GM12878 (cell line): ENCODE data around the gene DPP4. TPM values are rescaled to one million over a fixed set of nuclear protein-coding genes. Genes with fewer than 3 reads are reported as not detected.

ENCODE experiments used
- ATAC-seq: fragments of 200-7000 bp; cut with Tn5 transposase; 3 replicates; pipeline ENCODE4 v1.9.1; 2020; ENCODE audit warnings: mild to moderate bottlenecking, moderate library complexity
- BruUV-seq: library from RNA; stranded (reverse); fragments of 400-500 nt; replicated peaks from 2 replicates; lab custom pipeline; 2021; lab: Mats Ljungman, UMichigan
- CTCF ChIA-PET: fragments of 300-600 bp; sonication (Branson Sonifier 250); formaldehyde crosslinking; extraction: SDS; loops from one replicate; lab custom pipeline; 2021; ENCODE audit warnings: inconsistent platforms; lab: Yijun Ruan, JAX
- POLR2A ChIA-PET: fragments of 350-600 bp; formaldehyde crosslinking; extraction: SDS; loops from one replicate; lab custom pipeline; 2021; ENCODE audit warnings: inconsistent platforms; lab: Charles Lee
- RAD21 ChIA-PET: fragments of 300-600 bp; sonication (Branson Sonifier 250); formaldehyde crosslinking; loops from one replicate; lab custom pipeline; 2023; ENCODE audit warnings: antibody characterized with exemption; ENCODE audit not compliant: unreplicated experiment; lab: Charles Lee
- SMC1A ChIA-PET: fragments of 300-600 bp; sonication (Branson Sonifier 250); formaldehyde crosslinking; loops from one replicate; lab custom pipeline; 2023; ENCODE audit not compliant: unreplicated experiment, uncharacterized antibody; lab: Charles Lee
- DNase-seq: peaks from one replicate; pipeline ENCODE4 v3.0.0-alpha.2; 2011; ENCODE audit warnings: low read depth, low spot score
- FAIRE-seq: peaks from 3 replicates; lab custom pipeline; 2011; peaks lifted over from hg19 to GRCh38; lab: Jason Lieb, UNC
- H2AFZ ChIP-seq: 2 replicates; pipeline ENCODE4 v1.6.0; 2011; ENCODE audit warnings: low read depth, low read length, control low read depth; ENCODE audit not compliant: control insufficient read depth
- H3K27ac ChIP-seq: 2 replicates; pipeline ENCODE4 v1.5.1; 2011; ENCODE audit warnings: control low read depth; ENCODE audit not compliant: control insufficient read depth, insufficient read depth
- H3K27me3 ChIP-seq, 2 experiments: replicated peaks in 1 of 2; 2 replicates each; pipeline versions ENCODE4 v1.6.0 to v1.6.1; 2011; ENCODE audit warnings: low read length in 1 of 2; ENCODE audit not compliant: control insufficient read depth in 2 of 2, insufficient read depth in 2 of 2
- H3K36me3 ChIP-seq, 2 experiments: 2 replicates each; pipeline ENCODE4 v1.5.1; 2011; ENCODE audit warnings: low read length in 1 of 2; ENCODE audit not compliant: control insufficient read depth in 2 of 2, insufficient read depth in 2 of 2
- H3K4me1 ChIP-seq: 2 replicates; pipeline ENCODE4 v1.6.1; 2011; ENCODE audit warnings: mild to moderate bottlenecking, low read length, moderate library complexity, mixed read lengths; ENCODE audit not compliant: control insufficient read depth, insufficient read depth
- H3K4me2 ChIP-seq: 2 replicates; pipeline ENCODE4 v1.6.0; 2011; ENCODE audit warnings: control low read depth; ENCODE audit not compliant: control insufficient read depth, insufficient read depth
- H3K4me3 ChIP-seq: fragments of 200-600 bp; sonication (generic); 2 replicates; pipeline ENCODE4 v1.5.1; 2016
- H3K79me2 ChIP-seq: 2 replicates; pipeline ENCODE4 v1.6.0; 2011; ENCODE audit warnings: low read length; ENCODE audit not compliant: control insufficient read depth, insufficient read depth
- H3K9ac ChIP-seq: 2 replicates; pipeline ENCODE4 v1.8.0; 2011; ENCODE audit warnings: low read length, control low read depth, mixed read lengths; ENCODE audit not compliant: control insufficient read depth, insufficient read depth
- H3K9me3 ChIP-seq: replicated peaks from 3 replicates; pipeline ENCODE4 v1.5.1; 2011; ENCODE audit warnings: mild to moderate bottlenecking, low read length; ENCODE audit not compliant: control insufficient read depth, insufficient read depth
- H4K20me1 ChIP-seq: 2 replicates; pipeline ENCODE4 v1.6.0; 2011; ENCODE audit not compliant: control insufficient read depth, insufficient read depth
- ATF7 ChIP-seq: fragments of 450-650 bp; IDR thresholded peaks from 2 replicates; pipeline ENCODE4 v1.6.1; 2016; ENCODE audit warnings: low read depth, mild to moderate bottlenecking
- BMI1 ChIP-seq: fragments of 450-650 bp; IDR thresholded peaks from 2 replicates; pipeline ENCODE4 v1.6.1; 2016; ENCODE audit warnings: mild to moderate bottlenecking, moderate library complexity, borderline replicate concordance
- CHD4 ChIP-seq: fragments of 200-600 bp; sonication (generic); IDR thresholded peaks from 2 replicates; pipeline ENCODE4 v1.6.1; 2016; ENCODE audit warnings: mild to moderate bottlenecking
- JUND ChIP-seq: IDR thresholded peaks from 2 replicates; pipeline ENCODE4 v1.6.1; 2012; ENCODE audit warnings: low read depth, mild to moderate bottlenecking, low read length, improper control_type of control experiment, moderate library complexity
- MYB ChIP-seq: fragments of 150-350 bp; IDR thresholded peaks from 2 replicates; pipeline ENCODE4 v1.6.1; 2014; ENCODE audit warnings: mild to moderate bottlenecking, low read depth, low read length, borderline replicate concordance
- WGBS: methylation state at CpG from one replicate; pipeline ENCODE4 v1.1.6; 2016; ENCODE audit warnings: low lambda C conversion rate; ENCODE audit not compliant: insufficient replicate concordance, insufficient coverage; ENCODE audit errors: missing lambda C conversion rate; 5-methylcytosine and 5-hydroxymethylcytosine counted together
- in situ Hi-C: fragments of 300-500 bp; cut with MboI; formaldehyde crosslinking; loops from 9 replicates; pipeline ENCODE4 v1.14.3; 2018; ENCODE audit warnings: mixed read lengths
- intact Hi-C: fragments of 100-400 bp; cut with micrococcal nuclease; formaldehyde crosslinking; loops from one replicate; pipeline ENCODE4 v1.14.2; 2022; ENCODE audit not compliant: unreplicated experiment
- polyA plus RNA-seq, 11 experiments: library from polyadenylated mRNA; depleted of rRNA in 4 of 11; unstranded in 6 of 11; stranded (reverse) in 5 of 11; fragments of >200 nt; fragmentation: Nextera tagmentation in 4 of 11; fragmentation: Illumina TruSeq in 1 of 11; extraction: Ambion mirVana in 4 of 11; extraction: Trizol in 1 of 11; gene quantifications; 1 replicate in 1 of 11; 2 replicates in 10 of 11; pipeline versions ENCODE4 v1.2.1 to v1.2.3, GENCODE V29; 2011 to 2016; ENCODE audit warnings: inconsistent platforms in 2 of 11, missing spikeins in 2 of 11, low read depth in 1 of 11
- total RNA-seq, 4 experiments: library from RNA; depleted of rRNA in 3 of 4; stranded (reverse); fragments of >200 nt in 3 of 4; fragmentation: Illumina TruSeq in 1 of 4; extraction: Trizol in 1 of 4; gene quantifications; 2 replicates each; pipeline versions ENCODE4 v1.2.1 to v1.2.3, GENCODE V29; 2013 to 2021
- TF ChIP-seq, protein P1 (sequence below): IDR thresholded peaks from 2 replicates; pipeline ENCODE4 v1.6.1; 2011; ENCODE audit warnings: low read depth, mild to moderate bottlenecking, low read length, moderate library complexity, borderline replicate concordance; ENCODE audit errors: extremely low read depth
- TF ChIP-seq, protein P2 (sequence below): fragments of 450-650 bp; IDR thresholded peaks from 2 replicates; pipeline ENCODE4 v1.6.1; 2017; ENCODE audit warnings: low read depth, mild to moderate bottlenecking, moderate library complexity
- TF ChIP-seq, protein P3 (sequence below): IDR thresholded peaks from 2 replicates; pipeline ENCODE4 v1.6.1; 2012; ENCODE audit warnings: improper control_type of control experiment, low read depth, low read length; ENCODE audit not compliant: insufficient replicate concordance

DPP4 gene
- total and polyA plus RNA-seq, 10 of the 15 experiments (the other 5 are each of a cell fraction or from before 2014, with no cell fraction given): 4.1 to 11.4 (median 9.3) TPM

DNA sequence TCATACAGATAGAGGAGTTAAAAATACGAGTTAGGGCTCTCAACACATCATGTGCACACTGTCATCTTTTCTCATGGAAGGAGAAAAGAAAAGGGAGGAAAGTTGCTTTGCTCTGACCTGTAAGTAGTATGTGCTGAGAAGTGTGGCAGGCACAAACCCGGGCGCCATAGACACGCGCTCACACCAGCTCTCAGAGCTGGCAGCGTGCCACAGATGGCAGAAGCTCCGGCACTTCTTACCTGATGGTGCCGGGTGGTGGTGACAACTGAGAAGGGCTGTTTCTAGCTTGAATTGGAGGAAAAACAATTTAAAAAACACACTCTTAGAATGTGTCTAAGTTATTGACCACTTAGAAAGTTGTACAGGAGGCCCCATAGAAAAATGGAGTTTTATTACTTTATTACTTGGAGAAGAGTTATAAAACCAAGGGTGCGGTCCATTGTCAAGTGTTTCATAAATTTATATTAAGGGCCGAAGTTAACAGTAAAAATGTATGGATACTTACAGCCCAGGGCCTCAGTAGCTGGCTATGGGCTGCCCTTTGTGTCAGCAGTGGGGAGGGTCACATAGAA, 92.2 kb downstream of the DPP4 start:
- no peak for DNase-seq
- ChIA-PET RAD21 (no interaction called here), CTCF (no interaction called here), POLR2A (no interaction called here), SMC1A (interaction anchor here (1.5 kb wide), 1 partner anchor 18 kb away, joined by 4 read pairs; no protein-coding TSS in a partner anchor)
- BruUV-seq: no TSS peak
- no peak overlapping the region for H3K4me2 ChIP-seq
- no peak overlapping the region for H3K4me3 ChIP-seq
- FAIRE-seq: no peak
- no peaks in the 10 kb centered on the region for H4K20me1 ChIP-seq
- H3K9ac ChIP-seq: no peak overlapping the region
- H3K9me3 ChIP-seq: no peaks in the 10 kb centered on the region
- no peaks in the 10 kb centered on the region for H3K27me3 ChIP-seq
- intact Hi-C loops (no loop called here), in situ Hi-C loops (no loop called here)
- H3K79me2 ChIP-seq: no peaks in the 10 kb centered on the region
- H3K27ac ChIP-seq: no peak overlapping the region
- TF ChIP-seq BMI1: no peak
- no peak for TF ChIP-seq MYB
- 57% methylated on average over 10 of the region's 10 CpGs for WGBS
- no peak overlapping the region for H2AFZ ChIP-seq
- no peaks in the 10 kb centered on the region for H3K4me1 ChIP-seq
- no peaks in the 10 kb centered on the region for H3K36me3 ChIP-seq
- ATAC-seq: no peak

DNA sequence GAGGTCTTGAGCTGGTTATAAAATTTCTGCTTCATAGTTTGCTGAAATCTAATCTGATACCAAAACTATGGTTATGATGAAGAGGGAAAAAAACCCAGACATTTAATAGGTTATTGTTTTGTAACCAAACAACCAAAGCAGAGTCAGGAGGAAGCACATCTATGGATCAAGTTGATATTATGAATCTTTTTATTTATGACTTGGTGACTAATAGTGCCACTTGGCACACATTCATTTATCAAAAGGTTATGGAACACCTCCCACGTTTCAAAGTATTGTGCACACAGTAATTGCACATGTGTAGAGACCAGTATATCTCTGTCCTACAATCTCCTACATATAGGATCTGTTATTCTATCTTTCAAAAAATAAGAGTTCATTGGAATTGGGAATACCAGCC, 93.0 kb downstream of the DPP4 start:
- BruUV-seq: no TSS peak
- in situ Hi-C loops: no loop called here
- POLR2A ChIA-PET: no interaction called here
- TF ChIP-seq, protein P1, sequence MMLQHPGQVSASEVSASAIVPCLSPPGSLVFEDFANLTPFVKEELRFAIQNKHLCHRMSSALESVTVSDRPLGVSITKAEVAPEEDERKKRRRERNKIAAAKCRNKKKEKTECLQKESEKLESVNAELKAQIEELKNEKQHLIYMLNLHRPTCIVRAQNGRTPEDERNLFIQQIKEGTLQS: no peak
- TF ChIP-seq, protein P2, sequence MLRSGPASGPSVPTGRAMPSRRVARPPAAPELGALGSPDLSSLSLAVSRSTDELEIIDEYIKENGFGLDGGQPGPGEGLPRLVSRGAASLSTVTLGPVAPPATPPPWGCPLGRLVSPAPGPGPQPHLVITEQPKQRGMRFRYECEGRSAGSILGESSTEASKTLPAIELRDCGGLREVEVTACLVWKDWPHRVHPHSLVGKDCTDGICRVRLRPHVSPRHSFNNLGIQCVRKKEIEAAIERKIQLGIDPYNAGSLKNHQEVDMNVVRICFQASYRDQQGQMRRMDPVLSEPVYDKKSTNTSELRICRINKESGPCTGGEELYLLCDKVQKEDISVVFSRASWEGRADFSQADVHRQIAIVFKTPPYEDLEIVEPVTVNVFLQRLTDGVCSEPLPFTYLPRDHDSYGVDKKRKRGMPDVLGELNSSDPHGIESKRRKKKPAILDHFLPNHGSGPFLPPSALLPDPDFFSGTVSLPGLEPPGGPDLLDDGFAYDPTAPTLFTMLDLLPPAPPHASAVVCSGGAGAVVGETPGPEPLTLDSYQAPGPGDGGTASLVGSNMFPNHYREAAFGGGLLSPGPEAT: no peak
- no peak for TF ChIP-seq CHD4
- no peak for TF ChIP-seq JUND
- TF ChIP-seq, protein P3, sequence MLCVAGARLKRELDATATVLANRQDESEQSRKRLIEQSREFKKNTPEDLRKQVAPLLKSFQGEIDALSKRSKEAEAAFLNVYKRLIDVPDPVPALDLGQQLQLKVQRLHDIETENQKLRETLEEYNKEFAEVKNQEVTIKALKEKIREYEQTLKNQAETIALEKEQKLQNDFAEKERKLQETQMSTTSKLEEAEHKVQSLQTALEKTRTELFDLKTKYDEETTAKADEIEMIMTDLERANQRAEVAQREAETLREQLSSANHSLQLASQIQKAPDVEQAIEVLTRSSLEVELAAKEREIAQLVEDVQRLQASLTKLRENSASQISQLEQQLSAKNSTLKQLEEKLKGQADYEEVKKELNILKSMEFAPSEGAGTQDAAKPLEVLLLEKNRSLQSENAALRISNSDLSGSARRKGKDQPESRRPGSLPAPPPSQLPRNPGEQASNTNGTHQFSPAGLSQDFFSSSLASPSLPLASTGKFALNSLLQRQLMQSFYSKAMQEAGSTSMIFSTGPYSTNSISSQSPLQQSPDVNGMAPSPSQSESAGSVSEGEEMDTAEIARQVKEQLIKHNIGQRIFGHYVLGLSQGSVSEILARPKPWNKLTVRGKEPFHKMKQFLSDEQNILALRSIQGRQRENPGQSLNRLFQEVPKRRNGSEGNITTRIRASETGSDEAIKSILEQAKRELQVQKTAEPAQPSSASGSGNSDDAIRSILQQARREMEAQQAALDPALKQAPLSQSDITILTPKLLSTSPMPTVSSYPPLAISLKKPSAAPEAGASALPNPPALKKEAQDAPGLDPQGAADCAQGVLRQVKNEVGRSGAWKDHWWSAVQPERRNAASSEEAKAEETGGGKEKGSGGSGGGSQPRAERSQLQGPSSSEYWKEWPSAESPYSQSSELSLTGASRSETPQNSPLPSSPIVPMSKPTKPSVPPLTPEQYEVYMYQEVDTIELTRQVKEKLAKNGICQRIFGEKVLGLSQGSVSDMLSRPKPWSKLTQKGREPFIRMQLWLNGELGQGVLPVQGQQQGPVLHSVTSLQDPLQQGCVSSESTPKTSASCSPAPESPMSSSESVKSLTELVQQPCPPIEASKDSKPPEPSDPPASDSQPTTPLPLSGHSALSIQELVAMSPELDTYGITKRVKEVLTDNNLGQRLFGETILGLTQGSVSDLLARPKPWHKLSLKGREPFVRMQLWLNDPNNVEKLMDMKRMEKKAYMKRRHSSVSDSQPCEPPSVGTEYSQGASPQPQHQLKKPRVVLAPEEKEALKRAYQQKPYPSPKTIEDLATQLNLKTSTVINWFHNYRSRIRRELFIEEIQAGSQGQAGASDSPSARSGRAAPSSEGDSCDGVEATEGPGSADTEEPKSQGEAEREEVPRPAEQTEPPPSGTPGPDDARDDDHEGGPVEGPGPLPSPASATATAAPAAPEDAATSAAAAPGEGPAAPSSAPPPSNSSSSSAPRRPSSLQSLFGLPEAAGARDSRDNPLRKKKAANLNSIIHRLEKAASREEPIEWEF: no peak
- no peak for TF ChIP-seq ATF7

More for the DNA sequence above, 93.0 kb downstream of the DPP4 start:
- H3K27me3 ChIP-seq: no peaks in the 10 kb centered on the region
- no peaks in the 10 kb centered on the region for H4K20me1 ChIP-seq
- no peak overlapping the region for H3K4me3 ChIP-seq
- ChIA-PET SMC1A (interaction anchor here (1.5 kb wide), 1 partner anchor 19 kb away, joined by 4 read pairs; no protein-coding TSS in a partner anchor), CTCF (no interaction called here), RAD21 (no interaction called here)
- no peak for FAIRE-seq
- no peaks in the 10 kb centered on the region for H3K79me2 ChIP-seq
- ATAC-seq: no peak
- H3K36me3 ChIP-seq: no peaks in the 10 kb centered on the region
- no peak for DNase-seq
- H3K9me3 ChIP-seq: no peaks in the 10 kb centered on the region
- H3K4me2 ChIP-seq: no peak overlapping the region
- intact Hi-C loops: no loop called here
- H3K9ac ChIP-seq: no peak overlapping the region
- no peaks in the 10 kb centered on the region for H3K4me1 ChIP-seq
- H2AFZ ChIP-seq: no peak overlapping the region
- no peak overlapping the region for H3K27ac ChIP-seq
- 0% methylated on average over 1 of the region's 1 CpG for WGBS
